Transverse colon (tissue), 4 donors: Measurements from ENCODE around the gene SMAD5. TPM values are rescaled to one million over a fixed set of nuclear protein-coding genes. Genes with fewer than 3 reads are reported as not detected.

Source experiments
- DNase-seq: peaks from one replicate; pipeline ENCODE4 v3.0.0-alpha.2; 2019
- H3K27ac ChIP-seq, 4 donors: fragments of 200-600 bp; sonication (generic); 2 replicates each; pipeline ENCODE4 v1.5.1; 2016 to 2018; ENCODE audit warnings: inconsistent platforms in 4 of 4
- H3K27me3 ChIP-seq: fragments of 200-600 bp; sonication (generic); 2 replicates; pipeline ENCODE4 v1.5.1; 2017; ENCODE audit warnings: inconsistent platforms
- H3K36me3 ChIP-seq, 4 donors: fragments of 200-600 bp; sonication (generic); 2 replicates each; pipeline ENCODE4 v1.5.1; 2017 to 2019; ENCODE audit warnings: inconsistent platforms in 4 of 4
- H3K4me1 ChIP-seq, 4 donors: fragments of 200-600 bp; sonication (generic); 2 replicates each; pipeline ENCODE4 v1.5.1; 2017 to 2020; ENCODE audit warnings: inconsistent platforms in 4 of 4
- H3K4me3 ChIP-seq, 4 donors: fragments of 200-600 bp; sonication (generic); 1 replicate in 1 of 4; 2 replicates in 3 of 4; pipeline versions ENCODE4 v1.5.1 to v1.6.1; 2017 to 2019; ENCODE audit warnings: inconsistent platforms in 4 of 4
- H3K9me3 ChIP-seq, 2 donors: fragments of 200-600 bp; sonication (generic); 2 replicates each; pipeline ENCODE4 v1.5.1; 2017 to 2019; ENCODE audit warnings: inconsistent platforms in 2 of 2
- EP300 ChIP-seq: sonication (generic); formaldehyde crosslinking; IDR thresholded peaks from one replicate; pipeline ENCODE4 v1.6.1; 2017; ENCODE audit warnings: antibody characterized with exemption, low read depth
- POLR2A ChIP-seq: fragments of 450-650 bp; IDR thresholded peaks from one replicate; pipeline ENCODE4 v1.6.1; 2016; ENCODE audit warnings: antibody characterized with exemption, mild to moderate bottlenecking, moderate library complexity
- POLR2AphosphoS5 ChIP-seq, 3 donors: sonication (generic); formaldehyde crosslinking; IDR thresholded peaks; one replicate each; pipeline ENCODE4 v1.6.1; 2016; ENCODE audit warnings: antibody characterized with exemption in 3 of 3
- WGBS, 2 donors: methylation state at CpG; one replicate each; pipeline ENCODE4 v1.1.5; 2018; ENCODE audit warnings: low coverage in 1 of 2; 5-methylcytosine and 5-hydroxymethylcytosine counted together
- in situ Hi-C, 4 donors: fragments of 200-750 bp; cut with MboI; loops; one replicate each; pipeline versions ENCODE4 v1.15.0 to v1.15.1; 2017; ENCODE audit warnings: low sequenced_read_pairs in 3 of 4, low pct_ligation_motif_present in 1 of 4, low pct_unique_long_range_greater_than_20kb in 1 of 4
- intact Hi-C: fragments of 100-400 bp; cut with DNase I; formaldehyde crosslinking; loops from one replicate; pipeline ENCODE4 v1.15.1; 2023; ENCODE audit warnings: low total_unique reads
- total RNA-seq, 4 donors: library from RNA; depleted of rRNA; stranded (reverse); fragments of >200 nt; gene quantifications; one replicate each; pipeline ENCODE4 v1.1.0, GENCODE V29; 2016
- TF ChIP-seq, protein P1 (sequence below), 5 experiments: fragments of 200-600 bp in 3 of 5; fragments of 450-650 bp in 2 of 5; sonication (generic) in 3 of 5; IDR thresholded peaks; 1 replicate in 2 of 5; 2 replicates in 3 of 5; pipeline ENCODE4 v1.5.1; 2016 to 2017; ENCODE audit warnings: antibody characterized with exemption in 5 of 5, inconsistent platforms in 3 of 5, mild to moderate bottlenecking in 2 of 5, moderate library complexity in 1 of 5

Gene SMAD5
- total RNA-seq, 4 donors from 2014 or later: 14.2 to 272 (median 32.7) TPM

DNA sequence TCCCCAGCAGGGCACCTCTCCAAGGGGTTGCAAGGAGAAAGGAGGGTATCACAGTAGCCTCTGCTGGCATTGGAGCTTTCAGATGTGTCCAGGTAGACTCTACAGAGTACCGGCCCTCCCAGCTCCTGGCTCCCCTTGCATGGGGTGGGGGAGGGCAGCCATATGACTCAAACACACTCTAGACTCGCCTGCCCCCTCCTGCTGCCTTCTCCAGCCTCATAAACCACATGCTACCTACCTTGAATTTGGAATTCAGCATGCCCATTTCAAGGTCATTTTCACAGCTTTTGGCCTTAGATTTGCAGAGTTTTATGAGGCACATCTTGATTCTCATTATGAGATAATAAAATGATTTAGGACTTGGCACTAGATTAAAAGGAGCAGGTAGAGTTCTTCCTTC lies 93.2 kb downstream of the SMAD5 start:
- no peaks in the 10 kb centered on the region for H3K27me3 ChIP-seq
- no peak for TF ChIP-seq POLR2AphosphoS5 (IDR thresholded peaks at IDR 0.05)
- TF ChIP-seq POLR2A: no peak
- TF ChIP-seq, protein P1, sequence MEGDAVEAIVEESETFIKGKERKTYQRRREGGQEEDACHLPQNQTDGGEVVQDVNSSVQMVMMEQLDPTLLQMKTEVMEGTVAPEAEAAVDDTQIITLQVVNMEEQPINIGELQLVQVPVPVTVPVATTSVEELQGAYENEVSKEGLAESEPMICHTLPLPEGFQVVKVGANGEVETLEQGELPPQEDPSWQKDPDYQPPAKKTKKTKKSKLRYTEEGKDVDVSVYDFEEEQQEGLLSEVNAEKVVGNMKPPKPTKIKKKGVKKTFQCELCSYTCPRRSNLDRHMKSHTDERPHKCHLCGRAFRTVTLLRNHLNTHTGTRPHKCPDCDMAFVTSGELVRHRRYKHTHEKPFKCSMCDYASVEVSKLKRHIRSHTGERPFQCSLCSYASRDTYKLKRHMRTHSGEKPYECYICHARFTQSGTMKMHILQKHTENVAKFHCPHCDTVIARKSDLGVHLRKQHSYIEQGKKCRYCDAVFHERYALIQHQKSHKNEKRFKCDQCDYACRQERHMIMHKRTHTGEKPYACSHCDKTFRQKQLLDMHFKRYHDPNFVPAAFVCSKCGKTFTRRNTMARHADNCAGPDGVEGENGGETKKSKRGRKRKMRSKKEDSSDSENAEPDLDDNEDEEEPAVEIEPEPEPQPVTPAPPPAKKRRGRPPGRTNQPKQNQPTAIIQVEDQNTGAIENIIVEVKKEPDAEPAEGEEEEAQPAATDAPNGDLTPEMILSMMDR (IDR thresholded peaks at IDR 0.05): no peak
- no peak for TF ChIP-seq EP300
- H3K27ac ChIP-seq: no peak overlapping the region
- no peak overlapping the region for H3K4me3 ChIP-seq
- H3K36me3 ChIP-seq: no peaks in the 10 kb centered on the region
- no peaks in the 10 kb centered on the region for H3K4me1 ChIP-seq
- WGBS, 2 donors: 32% methylated on average over 2 of the region's 2 CpGs; no CpG with 5 or more reads in 1 of the 2 donors
- intact Hi-C loops (no loop called here), in situ Hi-C loops (no loop called here)
- H3K9me3 ChIP-seq: no peaks in the 10 kb centered on the region
- no peak for DNase-seq

DNA sequence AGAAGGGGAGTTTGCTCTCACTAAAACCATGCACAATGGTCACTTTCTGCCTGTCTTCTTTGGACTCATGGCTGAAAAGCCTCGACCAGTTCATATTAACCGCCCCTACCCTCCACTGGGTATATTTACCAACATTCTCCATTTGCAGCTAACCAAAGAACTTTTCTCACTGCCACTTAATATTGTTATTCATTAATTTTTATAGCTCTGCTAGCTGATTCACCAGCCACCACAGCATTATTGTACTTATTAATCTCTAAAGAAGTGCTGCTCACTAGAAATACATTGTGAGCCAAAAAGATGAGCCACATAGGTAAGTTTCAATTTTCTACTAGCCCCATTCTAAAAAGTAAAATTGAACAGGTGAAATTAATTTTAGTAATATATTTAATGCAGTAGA lies 93.8 kb downstream of the SMAD5 start:
- no peaks in the 10 kb centered on the region for H3K27me3 ChIP-seq
- no peaks in the 10 kb centered on the region for H3K36me3 ChIP-seq
- 50 to 63% methylated on average over 2 of the region's 2 CpGs for WGBS, 2 donors
- no peaks in the 10 kb centered on the region for H3K9me3 ChIP-seq
- TF ChIP-seq POLR2A (no peak), POLR2AphosphoS5 (IDR thresholded peaks at IDR 0.05) (no peak), EP300 (no peak)
- TF ChIP-seq, protein P1 (IDR thresholded peaks at IDR 0.05): no peak
- DNase-seq: no peak
- intact Hi-C loops (no loop called here), in situ Hi-C loops (no loop called here)
- H3K4me3 ChIP-seq: no peak overlapping the region
- no peak overlapping the region for H3K27ac ChIP-seq
- no peaks in the 10 kb centered on the region for H3K4me1 ChIP-seq

DNA sequence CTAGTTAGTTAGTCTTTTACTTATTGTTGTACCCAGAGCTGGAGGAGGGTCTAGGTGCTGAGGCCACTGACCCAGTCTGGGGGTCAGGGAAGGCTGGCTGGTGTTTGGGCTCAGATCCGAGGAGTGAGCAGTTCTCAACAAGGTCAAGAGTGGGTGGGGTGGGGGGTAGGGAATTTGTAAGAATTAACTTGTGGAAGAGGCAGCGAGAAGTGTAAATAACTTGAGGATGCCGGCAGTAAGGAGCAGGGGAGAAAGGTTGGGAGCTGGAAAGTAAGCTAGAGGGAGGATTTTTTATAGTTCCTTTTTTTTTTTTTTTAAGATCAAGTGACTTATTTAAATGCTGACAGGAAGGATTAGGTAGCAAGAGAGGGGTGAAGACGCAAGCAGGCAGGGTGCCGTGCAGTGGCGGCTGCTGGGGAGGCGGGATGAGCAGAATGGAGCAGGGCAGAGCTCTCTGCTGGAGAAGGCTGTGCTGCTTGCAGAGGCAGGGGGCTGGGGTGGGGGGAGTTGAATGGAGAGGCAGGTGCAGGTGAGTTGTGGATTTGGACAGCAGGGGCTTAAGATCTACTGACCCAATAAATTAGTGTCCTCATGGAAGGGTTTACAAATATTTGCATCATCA lies 95.6 kb downstream of the SMAD5 start:
- TF ChIP-seq, protein P1 (IDR thresholded peaks at IDR 0.05): no peak
- no peak for TF ChIP-seq POLR2A
- TF ChIP-seq POLR2AphosphoS5 (IDR thresholded peaks at IDR 0.05): no peak
- no peak for DNase-seq
- Histone ChIP-seq H3K4me1 (no peaks in the 10 kb centered on the region), H3K27me3 (no peaks in the 10 kb centered on the region), H3K4me3 (no peak overlapping the region), H3K9me3 (no peaks in the 10 kb centered on the region), H3K27ac (no peak overlapping the region), H3K36me3 (no peaks in the 10 kb centered on the region)
- intact Hi-C loops (no loop called here), in situ Hi-C loops (no loop called here)
- 59 to 64% methylated on average over 7 of the region's 7 CpGs for WGBS, 2 donors

DNA sequence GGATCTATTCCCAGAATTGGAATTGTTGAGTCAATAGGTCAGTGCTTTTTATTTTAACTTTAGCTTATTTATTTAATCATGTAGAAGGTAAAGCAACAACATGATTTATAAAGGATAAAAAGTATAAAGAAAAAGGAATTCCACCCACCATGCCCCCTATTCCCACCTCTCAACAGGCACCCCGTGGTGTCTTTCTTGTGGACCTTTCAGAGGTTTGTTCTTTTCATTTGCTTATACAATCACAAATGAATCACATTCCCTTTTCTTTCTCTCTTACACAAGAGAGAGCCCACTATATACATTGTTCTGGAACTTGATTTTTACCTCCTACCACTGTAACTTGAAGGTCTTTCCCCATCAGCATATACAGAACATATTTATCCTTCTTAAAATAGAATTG lies 97.5 kb downstream of the SMAD5 start:
- Histone ChIP-seq H3K4me3 (no peak overlapping the region), H3K4me1 (no peaks in the 10 kb centered on the region), H3K27ac (no peak overlapping the region), H3K9me3 (no peaks in the 10 kb centered on the region), H3K36me3 (no peaks in the 10 kb centered on the region), H3K27me3 (no peaks in the 10 kb centered on the region)
- DNase-seq: no peak
- 29 to 35% methylated on average over 1 of the region's 1 CpG for WGBS, 2 donors
- TF ChIP-seq EP300: no peak
- TF ChIP-seq, protein P1 (IDR thresholded peaks at IDR 0.05): no peak
- no peak for TF ChIP-seq POLR2AphosphoS5 (IDR thresholded peaks at IDR 0.05)
- no peak for TF ChIP-seq POLR2A
- intact Hi-C loops (no loop called here), in situ Hi-C loops (no loop called here)
